ENCODE data around the gene KLF16. TPM values are rescaled to one million over a fixed set of nuclear protein-coding genes. Genes with fewer than 3 reads are reported as not detected.

KLF16 gene
- total RNA-seq, 1 donor = 6.9 TPM

- peak overlapping the region; percentile 72 for H3K27ac ChIP-seq (ENCODE audit: low read depth, low read length)
- peaks cover 19% of the 10 kb centered on the region for H3K4me1 ChIP-seq (ENCODE audit: insufficient read depth, low read length)
- peak overlapping the region; percentile 87 for H3K4me2 ChIP-seq (ENCODE audit: insufficient read depth, low read length)
- H4K20me1 ChIP-seq (ENCODE audit: insufficient read depth, low read length) = peaks cover 26% of the 10 kb centered on the region
- TF ChIP-seq, protein P1, sequence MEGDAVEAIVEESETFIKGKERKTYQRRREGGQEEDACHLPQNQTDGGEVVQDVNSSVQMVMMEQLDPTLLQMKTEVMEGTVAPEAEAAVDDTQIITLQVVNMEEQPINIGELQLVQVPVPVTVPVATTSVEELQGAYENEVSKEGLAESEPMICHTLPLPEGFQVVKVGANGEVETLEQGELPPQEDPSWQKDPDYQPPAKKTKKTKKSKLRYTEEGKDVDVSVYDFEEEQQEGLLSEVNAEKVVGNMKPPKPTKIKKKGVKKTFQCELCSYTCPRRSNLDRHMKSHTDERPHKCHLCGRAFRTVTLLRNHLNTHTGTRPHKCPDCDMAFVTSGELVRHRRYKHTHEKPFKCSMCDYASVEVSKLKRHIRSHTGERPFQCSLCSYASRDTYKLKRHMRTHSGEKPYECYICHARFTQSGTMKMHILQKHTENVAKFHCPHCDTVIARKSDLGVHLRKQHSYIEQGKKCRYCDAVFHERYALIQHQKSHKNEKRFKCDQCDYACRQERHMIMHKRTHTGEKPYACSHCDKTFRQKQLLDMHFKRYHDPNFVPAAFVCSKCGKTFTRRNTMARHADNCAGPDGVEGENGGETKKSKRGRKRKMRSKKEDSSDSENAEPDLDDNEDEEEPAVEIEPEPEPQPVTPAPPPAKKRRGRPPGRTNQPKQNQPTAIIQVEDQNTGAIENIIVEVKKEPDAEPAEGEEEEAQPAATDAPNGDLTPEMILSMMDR (IDR thresholded peaks at IDR 0.05; ENCODE audit: extremely low read depth, low read depth, low read length) = peak; percentile 57
- H3K4me3 ChIP-seq (ENCODE audit: insufficient read depth, low read length) = peak overlapping the region; percentile 87
- peak; percentile 99 for DNase-seq (ENCODE audit: insufficient read length, low spot score, missing footprints)
- no peaks in the 10 kb centered on the region for H3K27me3 ChIP-seq (ENCODE audit: insufficient read depth, low read length)
- H2AFZ ChIP-seq (ENCODE audit: low read length) = peak overlapping the region; percentile 80
- peaks cover 40% of the 10 kb centered on the region for H3K79me2 ChIP-seq (ENCODE audit: insufficient read depth, low read length)
- H3K9me3 ChIP-seq (ENCODE audit: low read depth, low read length) = no peaks in the 10 kb centered on the region
- no peaks in the 10 kb centered on the region for H3K36me3 ChIP-seq (ENCODE audit: insufficient read depth, low read length)
These were observed 1.2 kb upstream of the KLF16 start for GRCh38 chr19:1864480-1865171.

DNA sequence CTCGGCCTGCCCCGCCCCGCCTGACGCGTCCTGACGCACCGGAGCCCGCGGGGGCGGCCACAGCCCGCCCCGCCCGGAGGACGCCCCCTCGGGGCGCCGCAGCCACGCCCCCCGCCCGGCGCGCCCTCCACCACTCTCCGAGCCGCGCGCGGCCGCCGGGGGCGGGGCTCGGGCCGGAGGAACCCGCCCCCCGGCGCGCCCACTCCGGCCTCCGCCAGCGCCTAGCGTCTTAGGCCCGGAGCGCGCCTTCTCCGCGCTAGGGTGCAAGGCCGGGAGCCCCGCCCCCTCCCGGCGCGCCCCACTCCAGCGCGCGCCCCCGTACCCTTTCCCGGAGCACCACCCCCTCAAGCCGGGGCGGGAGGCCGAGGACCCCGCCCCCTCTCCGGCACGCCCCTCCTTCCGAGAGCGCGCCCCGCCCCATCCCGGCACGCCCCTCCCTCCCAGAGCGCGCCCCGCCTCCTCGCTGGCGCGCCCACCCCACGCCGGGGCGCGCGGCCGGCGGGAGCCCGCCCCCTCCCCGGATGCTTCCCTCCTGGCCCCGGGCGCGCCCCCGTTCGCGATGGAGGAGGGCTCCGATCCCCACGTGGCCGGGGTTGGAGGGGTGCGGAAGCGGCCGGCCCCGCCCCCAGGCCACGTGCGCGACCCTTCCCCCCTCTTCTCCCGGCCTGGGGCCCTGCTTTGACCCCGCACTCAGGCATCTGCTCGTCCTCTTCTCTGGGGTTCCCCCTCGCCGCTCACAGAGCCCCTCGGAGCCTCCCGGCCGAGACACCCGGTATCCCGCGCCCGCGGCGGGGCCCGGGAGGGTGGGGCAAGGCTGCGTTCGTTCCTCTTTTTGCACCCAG, 480 bp upstream of the KLF16 start:
- Histone ChIP-seq H3K4me2 (ENCODE audit: insufficient read depth, low read length) (peak overlapping the region; percentile 87), H3K36me3 (ENCODE audit: insufficient read depth, low read length) (no peaks in the 10 kb centered on the region), H3K4me1 (ENCODE audit: insufficient read depth, low read length) (peaks cover 19% of the 10 kb centered on the region), H4K20me1 (ENCODE audit: insufficient read depth, low read length) (peaks cover 33% of the 10 kb centered on the region), H3K27ac (ENCODE audit: low read depth, low read length) (peak overlapping the region; percentile 72), H3K27me3 (ENCODE audit: insufficient read depth, low read length) (no peaks in the 10 kb centered on the region), H3K9me3 (ENCODE audit: low read depth, low read length) (no peaks in the 10 kb centered on the region), H2AFZ (ENCODE audit: low read length) (peak overlapping the region; percentile 80), H3K79me2 (ENCODE audit: insufficient read depth, low read length) (peaks cover 48% of the 10 kb centered on the region), H3K4me3 (ENCODE audit: insufficient read depth, low read length) (peak overlapping the region; percentile 89)
- TF ChIP-seq, protein P1 (IDR thresholded peaks at IDR 0.05; ENCODE audit: extremely low read depth, low read depth, low read length) = no peak
- peak; percentile 100 for DNase-seq (ENCODE audit: insufficient read length, low spot score, missing footprints)

DNA sequence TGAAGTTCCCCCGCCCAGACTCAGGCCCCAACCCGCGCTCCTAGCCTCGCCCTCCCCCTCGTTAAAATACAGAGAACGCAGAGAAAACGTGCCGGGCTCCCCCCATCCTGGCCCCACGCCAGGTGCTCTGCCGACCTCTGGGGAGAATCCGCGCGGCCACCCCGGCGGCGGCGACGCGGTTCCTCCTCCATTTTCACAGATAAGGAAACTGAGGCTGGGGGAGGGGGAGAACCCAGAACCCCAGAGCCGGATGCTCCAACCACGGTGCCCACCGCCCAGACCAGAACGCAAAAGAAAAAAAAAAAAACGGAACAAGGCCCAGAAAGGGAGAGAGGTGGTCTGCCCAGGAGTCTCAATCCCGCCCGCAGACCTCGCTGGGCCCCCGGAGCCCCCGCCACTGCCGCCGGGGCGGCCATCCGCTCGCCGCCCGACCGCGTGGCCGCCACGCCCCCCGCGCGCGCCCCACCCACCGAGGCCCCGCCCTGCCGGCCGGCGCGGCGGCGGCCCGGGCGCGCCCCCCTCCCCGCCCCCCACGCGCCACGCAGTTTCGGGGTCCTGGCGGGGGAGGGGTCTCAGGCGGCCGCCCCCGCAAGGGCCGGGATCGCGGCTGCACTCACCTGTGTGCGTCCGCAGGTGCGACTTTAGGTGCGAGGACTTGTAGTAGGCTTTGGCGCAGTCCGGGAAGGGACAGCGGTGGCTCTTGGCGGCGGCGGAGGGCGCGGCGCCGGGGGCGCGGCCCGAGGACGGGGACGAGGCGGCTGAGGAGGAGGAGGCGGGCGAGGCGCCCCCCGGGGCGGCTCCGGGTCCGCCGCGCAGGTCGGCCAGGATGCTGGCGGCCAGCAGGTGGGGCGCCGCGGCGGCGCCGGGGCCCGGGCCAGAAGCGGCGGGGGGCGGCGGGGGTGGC, 703 bp downstream of the KLF16 start:
- no peak overlapping the region for H2AFZ ChIP-seq (ENCODE audit: low read length)
- H3K79me2 ChIP-seq (ENCODE audit: insufficient read depth, low read length) = peaks cover 60% of the 10 kb centered on the region

More for the DNA sequence above, 703 bp downstream of the KLF16 start:
- H3K36me3 ChIP-seq (ENCODE audit: insufficient read depth, low read length) = no peaks in the 10 kb centered on the region
- peak overlapping the region; percentile 73 for H3K4me2 ChIP-seq (ENCODE audit: insufficient read depth, low read length)
- H3K4me1 ChIP-seq (ENCODE audit: insufficient read depth, low read length) = peaks cover 22% of the 10 kb centered on the region
- DNase-seq (ENCODE audit: insufficient read length, low spot score, missing footprints) = peak; percentile 99
- H3K9me3 ChIP-seq (ENCODE audit: low read depth, low read length) = no peaks in the 10 kb centered on the region
- H4K20me1 ChIP-seq (ENCODE audit: insufficient read depth, low read length) = peaks cover 45% of the 10 kb centered on the region
- no peaks in the 10 kb centered on the region for H3K27me3 ChIP-seq (ENCODE audit: insufficient read depth, low read length)
- peak overlapping the region; percentile 41 for H3K27ac ChIP-seq (ENCODE audit: low read depth, low read length)
- TF ChIP-seq, protein P1 (IDR thresholded peaks at IDR 0.05; ENCODE audit: extremely low read depth, low read depth, low read length) = no peak
- H3K4me3 ChIP-seq (ENCODE audit: insufficient read depth, low read length) = peak overlapping the region; percentile 89
